ENCODE results near the gene OR51G2. TPM values are rescaled to one million over a fixed set of nuclear protein-coding genes. Genes with fewer than 3 reads are reported as not detected.
A peak's percentile ranks its signal among the peaks of the same experiment; 100 is the strongest.
"Not testable (repeated sequence)": the region's sequence is repeated elsewhere in the genome, so short reads cannot be mapped to it uniquely, and the experiment has no call there.

The OR51G2 gene, protein sequence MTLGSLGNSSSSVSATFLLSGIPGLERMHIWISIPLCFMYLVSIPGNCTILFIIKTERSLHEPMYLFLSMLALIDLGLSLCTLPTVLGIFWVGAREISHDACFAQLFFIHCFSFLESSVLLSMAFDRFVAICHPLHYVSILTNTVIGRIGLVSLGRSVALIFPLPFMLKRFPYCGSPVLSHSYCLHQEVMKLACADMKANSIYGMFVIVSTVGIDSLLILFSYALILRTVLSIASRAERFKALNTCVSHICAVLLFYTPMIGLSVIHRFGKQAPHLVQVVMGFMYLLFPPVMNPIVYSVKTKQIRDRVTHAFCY
- not detected for total RNA-seq

DNA sequence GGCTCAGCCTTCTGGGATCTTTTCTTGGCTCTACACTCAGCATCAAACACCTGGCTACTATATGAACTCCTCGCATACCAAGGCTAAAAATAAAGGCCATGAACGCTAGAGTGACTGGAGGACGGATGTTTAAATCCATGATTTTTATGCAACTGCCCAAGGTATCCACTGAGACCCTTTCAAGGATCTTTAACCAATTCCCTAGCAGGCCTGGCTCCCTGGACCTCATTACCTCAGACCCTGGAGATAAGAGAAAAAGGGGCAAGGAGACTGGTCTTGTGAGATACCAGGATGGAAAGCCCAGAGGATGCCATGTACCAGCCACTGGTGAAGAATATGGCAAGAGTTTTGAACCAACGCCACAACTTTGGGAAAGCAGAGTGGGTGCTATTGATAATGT lies at the start of gene OR51G2:
TSS of gene OR51G2 (minus strand) at position 101 of the 400 bp plus-strand sequence. CDS start 3,687 bp downstream, outside the sequence.
- no peak for DNase-seq

DNA sequence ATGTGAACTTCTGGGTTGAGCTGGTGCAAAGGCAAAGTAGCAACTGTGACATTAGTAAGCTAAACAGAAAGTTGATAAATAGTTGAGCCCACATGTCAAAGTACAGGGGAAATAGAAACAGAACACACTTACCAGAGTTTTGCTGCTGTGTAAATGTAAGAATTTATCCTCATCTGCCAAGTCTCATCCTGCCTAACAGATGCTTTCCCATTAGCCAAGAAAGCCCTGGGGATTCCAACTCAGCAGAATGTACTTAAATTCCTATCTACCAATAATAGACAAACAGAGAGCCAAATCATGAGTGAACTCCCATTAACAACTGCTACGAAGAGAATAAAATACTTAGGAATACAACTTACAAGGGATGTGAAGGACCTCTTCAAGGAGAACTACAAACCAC lies 43.7 kb upstream of the OR51G2 start:
- peak; percentile 37 for DNase-seq

DNA sequence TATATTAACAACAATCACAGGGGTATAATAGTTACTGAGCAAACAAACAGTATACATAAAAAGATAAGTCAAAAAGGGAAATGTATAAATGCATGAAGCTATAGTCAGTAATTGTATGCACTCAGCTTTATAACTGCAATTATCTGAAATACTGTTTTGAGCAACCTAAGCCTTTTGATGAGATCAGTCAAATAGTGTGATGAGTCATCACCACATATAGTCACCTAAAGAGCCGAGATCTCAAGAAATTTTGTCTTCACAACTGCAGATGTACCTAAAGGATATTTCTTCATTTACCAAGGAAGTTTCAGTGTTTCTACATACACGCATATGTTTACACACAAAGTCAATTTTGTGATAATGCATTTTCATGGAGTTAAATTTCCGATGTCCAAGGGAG lies 41.7 kb upstream of the OR51G2 start:
- DNase-seq = no peak

DNA sequence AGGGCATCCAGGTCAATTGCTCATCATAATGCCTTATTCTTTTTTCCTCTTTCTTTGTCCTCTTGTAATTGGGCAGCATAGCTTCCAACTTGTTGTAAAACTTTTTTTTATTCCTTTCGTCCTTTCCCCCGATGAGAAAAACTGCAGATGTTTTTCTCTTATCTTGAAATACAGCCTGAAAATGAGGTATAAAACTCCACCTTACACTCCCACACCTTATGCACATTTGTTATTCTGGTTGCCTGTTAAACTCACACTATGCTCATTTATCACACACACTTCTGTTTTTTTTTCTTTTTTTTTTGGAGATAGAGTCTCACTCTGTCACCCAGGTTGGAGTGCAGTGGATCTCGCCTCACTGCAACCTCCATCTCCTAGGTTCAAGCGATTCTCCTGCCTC lies 38.2 kb upstream of the OR51G2 start:
- DNase-seq = no peak

DNA sequence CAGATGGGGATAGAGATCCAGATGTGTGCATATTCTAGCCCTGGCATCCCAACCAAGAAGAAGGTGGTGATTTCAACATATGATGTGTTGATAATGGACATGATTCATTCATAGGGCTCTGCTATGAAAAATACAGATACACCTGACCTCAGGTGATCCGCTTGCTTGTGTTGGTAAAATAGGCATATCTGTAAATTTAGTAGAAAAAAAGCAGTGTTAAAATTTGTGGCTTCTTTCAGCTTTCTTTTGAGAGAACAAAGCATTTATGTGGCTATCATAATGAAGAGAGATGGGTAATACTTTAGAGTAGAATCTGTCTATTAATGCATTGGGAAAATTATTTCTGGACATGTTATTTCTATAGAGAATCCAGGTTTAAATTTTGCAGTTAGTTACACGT lies 36.5 kb upstream of the OR51G2 start, which contains the start of gene OR51A2:
TSS of gene OR51A2 (minus strand) at position 101 of the 400 bp plus-strand sequence. CDS start at position 101, 0 bp downstream.
- DNase-seq = not testable (repeated sequence)

DNA sequence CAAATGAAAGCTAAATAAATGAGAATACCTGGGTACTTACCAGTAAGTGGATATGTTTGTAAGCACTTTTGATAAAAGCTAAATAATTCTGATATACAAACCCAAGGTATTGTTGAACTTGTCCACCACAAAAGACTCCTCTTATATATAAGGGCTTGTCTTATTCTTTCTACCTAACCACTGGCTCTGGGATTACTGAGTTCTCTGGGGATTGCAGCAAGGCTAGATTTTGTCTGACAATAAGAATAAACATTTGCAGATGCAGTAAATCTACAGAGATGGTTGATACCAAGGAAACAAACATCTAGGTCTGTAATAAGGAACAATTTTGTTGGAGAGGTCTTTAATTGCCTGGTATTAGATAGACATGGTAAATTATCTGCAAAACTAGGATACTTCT lies 28.4 kb upstream of the OR51G2 start, which contains the start of gene OR51A4:
TSS of gene OR51A4 (minus strand) at position 101 of the 400 bp plus-strand sequence. CDS start 505 bp downstream, outside the sequence.
- DNase-seq = no peak

DNA sequence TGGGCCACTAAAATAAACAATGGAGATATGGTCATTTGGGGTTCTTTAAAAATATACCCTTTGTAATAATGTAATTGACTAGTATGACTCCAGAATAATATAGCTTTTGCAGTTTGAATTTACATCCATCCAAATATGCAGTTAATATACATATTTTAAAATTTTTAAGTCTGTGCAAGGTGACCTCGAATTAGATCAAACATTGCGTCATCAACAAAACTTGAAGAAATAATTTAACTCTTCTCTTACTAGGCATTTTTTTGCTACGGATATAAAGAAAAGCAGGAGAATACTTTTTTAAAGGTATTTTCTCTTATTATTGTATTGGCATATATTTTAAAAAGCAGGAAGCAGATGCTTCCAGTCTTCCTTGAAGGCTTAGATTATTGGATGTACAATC lies 17.6 kb upstream of the OR51G2 start:
- DNase-seq = no peak

DNA sequence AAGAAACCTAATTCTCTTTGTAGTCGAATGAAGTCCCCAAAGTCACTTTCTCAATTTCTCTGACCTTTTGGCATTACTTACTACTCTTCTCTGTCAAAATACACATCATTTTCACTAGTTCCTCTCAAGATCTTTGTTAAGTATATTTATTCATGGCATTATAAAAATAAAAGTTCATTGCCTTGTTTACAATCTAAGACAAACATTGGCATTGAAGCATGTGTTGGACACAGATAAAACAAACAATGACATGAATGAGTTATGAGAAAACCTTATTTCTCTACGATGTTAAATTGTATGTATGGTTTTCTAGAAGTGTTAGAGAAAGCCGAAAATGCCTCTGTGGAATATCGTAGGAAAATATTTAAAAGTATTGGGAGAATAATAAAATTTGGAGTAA lies 13.6 kb upstream of the OR51G2 start:
- no peak for DNase-seq

DNA sequence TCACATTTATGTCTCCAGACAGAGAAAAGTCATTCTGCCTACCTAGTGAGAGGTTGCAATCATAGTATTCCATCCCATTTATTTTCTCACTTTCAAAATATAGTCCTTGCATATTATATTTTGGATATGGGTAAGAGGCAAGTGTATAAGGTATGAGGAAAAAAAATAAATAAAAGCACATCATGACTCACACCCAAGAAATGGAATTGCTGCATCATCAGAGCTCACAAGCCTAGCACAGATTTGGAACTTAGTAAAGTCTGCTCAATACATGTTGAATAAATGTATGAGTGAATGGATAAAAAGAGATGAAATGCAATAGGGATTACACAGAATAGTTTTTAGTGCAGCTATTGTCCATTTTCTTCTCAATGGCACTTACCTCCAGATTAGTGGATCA lies 7.5 kb upstream of the OR51G2 start:
- DNase-seq = no peak

DNA sequence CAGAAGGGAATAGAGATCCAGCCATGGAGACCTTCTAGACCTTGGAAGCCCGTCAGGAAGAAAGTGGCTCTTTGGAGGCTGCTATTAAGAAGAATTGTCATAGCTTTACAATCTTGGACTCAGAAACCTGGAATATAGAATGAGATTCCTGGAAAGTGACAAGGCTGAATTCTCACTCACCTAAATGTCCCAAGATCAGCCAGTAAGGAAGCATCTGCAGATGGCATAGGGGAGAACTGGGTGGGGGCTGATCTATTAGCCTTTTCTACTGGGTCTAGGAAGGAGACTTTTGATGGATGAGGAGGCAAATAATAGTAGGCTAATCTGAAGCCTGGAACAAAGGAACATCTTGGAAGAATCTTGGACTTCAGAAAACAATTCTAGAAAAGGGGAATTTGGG lies 5.1 kb upstream of the OR51G2 start, which contains the start of gene OR51G1:
TSS of gene OR51G1 (minus strand) at position 101 of the 400 bp plus-strand sequence. CDS start at position 101, 0 bp downstream.
- no peak for DNase-seq

DNA sequence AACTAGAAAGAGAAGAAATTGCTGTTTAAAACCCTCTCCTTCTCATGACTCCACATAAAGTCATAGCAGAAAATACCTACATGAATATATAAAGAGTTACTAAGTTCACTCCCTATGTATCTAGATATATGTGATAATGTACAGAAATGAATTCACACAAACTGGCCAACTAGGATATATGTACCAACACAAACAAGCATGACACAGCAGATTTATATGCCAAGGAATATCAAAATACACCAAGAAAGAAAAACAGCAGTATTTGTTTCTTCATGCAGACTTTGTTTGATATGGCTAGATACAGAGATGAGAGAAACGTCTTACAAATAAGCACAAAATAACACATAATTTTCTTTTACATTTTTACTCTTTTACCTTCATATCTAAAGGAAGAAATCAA lies 3.2 kb upstream of the OR51G2 start:
- DNase-seq = no peak

DNA sequence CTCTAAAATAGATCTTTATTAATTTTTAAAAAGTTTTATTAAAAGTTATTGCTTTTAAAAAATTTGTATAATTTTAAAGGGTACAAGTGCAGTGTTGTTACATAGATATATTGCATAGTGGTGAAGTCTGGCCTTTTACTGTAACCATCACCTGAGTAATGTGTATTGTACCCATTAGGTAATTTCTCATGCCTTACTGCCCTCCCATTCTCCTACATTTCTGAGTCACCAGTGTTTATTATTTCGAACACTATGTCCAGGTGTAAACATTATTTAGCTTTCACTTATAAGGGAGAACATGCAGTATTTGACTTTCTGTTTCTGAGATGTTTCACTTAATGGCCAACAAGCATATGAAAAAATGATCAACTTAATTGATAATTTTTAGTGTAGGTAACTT lies 2.6 kb upstream of the OR51G2 start:
- no peak for DNase-seq

DNA sequence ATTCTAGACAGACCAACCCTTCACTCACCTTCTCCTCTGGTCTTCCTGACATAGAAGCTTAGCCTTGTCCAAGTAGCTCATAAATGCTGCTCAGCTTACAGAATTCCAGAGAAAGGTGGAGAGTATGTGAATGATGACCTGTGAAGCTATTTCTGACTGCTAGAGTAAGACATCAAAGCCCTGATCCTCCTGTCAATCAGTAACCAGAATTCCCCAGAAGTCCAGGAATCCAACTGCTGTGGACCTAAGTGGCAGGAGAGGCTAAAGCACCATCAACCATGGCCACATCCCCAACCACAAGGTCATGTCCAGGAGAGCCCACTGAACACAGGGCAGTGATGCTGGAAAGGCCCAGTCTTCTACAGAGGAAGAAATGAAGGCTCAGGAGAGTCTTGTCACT lies 2.6 kb downstream of the OR51G2 start:
- DNase-seq = no peak

DNA sequence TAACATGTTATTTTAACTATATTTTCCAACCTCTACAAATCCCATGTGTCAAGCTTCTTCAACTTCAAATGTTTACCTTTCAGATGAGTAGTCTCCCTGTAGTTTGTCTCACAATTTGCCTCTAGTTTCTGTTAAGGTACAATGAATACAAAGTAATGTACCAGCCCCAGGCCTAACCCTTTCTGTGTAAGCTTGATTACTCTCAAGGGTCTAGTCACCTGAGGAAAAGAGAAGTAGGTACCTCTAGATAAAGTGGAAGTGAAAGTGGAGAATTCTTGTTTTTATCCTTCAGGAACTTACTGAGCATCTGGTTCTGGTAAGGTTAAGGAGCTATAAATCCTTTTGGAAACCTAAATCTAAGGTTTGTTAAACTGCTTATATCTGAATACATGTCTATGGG lies 15.7 kb downstream of the OR51G2 start, which contains the start of gene OR51A7:
TSS of gene OR51A7 (plus strand) at position 300 of the 400 bp plus-strand sequence. CDS start 3,587 bp downstream, outside the sequence.
- no peak for DNase-seq

DNA sequence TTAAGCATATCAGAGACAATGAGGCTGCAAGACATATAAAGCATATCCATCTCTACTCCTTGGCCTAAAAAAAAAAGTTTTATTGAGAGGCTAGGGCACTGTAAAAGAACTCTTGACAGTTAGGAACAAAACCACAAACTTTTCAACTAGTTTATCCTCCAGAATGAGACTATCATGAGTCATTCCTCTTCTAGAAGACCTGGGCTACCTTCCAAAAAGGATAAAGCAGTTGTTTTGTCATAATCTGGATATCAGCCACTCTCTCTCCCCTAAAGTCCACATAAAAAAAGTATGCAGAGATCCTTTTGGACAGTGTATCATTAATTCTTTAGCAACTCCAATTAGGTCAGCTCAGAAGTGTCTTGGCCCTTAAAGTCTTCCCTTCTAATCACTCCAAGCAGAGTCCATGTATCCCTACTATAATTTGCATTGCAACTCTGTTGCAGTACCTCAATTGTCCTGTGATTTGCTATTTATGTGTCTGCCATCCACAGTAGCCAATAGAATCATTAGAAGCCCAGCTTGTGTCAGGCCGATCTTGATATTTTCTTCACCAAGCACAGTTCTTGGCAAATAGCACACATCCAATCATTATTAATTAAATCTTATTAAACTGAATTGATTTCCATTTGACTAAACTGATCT lies 27.0 kb downstream of the OR51G2 start:
- no peak for DNase-seq

DNA sequence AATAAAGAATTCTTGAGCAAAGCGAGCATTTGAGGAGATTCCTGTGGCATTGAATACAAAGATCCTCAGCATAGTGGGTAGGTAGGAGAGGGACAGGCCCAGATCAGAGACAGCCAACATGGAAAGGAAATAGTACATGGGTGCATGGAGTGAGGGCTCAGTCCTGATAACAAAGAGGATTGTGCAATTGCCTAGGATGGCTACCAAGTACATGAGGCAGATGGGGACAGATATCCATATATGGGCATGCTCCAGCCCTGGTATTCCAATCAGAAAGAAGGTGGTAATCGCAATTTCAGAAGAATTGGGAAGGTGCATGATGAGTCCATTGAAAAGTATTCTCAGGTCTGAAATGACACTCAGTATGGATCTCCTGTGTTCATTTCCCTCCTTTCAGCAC lies 28.9 kb downstream of the OR51G2 start:
- no peak for DNase-seq

DNA sequence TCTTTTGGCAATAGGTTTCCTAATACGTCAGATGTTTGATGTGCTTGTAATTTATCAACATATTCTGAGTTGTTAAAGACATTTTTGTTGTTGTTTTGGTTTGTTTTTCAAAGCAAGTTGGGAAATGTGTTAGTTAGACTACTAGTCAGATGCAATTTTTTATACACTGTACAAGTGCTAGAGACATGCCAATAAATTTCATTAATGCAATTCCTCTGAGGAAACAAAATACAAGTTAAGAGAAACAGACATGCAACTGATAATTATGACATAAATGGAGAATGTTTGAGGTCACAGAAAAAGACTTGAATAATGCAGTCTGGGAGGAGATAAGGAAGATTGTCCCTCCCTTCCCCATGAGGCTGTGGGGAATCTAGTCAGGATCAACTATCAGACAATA lies 31.6 kb downstream of the OR51G2 start:
- DNase-seq = no peak

DNA sequence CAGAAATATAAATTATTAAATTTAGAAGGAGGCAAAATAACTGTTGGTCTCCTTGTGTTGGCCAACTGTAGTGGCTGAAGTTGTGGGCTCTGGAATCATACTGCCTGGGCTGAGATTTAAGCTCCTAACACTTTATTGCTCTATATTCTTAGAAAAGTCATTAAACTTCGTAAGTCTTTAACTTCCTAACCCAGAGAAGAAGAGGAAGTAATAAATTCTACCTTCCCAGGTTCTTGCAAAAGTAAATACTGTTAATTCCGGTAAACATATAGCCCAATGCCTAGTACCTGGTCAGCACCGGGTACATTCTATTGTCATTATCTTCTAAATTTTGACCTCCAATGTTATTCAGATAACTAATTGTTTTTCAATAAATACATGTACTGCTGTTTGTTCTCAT lies 33.0 kb downstream of the OR51G2 start:
- no peak for DNase-seq

DNA sequence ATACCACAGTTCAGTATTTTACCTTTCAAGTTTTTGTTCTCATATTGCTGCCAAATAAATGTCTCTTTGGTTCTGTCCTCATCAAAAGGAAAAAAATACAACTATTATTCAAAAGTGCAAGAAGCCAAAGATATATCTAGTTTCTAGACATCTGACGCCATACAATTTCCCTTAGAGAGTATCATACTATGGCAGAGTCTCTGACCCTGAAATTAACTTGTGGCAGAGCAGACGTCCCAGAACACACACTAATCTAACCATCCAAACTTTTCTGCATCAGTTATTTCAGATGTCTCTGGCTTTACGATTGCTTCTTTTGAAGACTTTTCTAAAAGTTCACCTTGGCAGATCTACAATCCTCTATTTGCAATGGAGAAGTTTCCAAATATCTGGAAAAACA lies 34.8 kb downstream of the OR51G2 start:
- no peak for DNase-seq

DNA sequence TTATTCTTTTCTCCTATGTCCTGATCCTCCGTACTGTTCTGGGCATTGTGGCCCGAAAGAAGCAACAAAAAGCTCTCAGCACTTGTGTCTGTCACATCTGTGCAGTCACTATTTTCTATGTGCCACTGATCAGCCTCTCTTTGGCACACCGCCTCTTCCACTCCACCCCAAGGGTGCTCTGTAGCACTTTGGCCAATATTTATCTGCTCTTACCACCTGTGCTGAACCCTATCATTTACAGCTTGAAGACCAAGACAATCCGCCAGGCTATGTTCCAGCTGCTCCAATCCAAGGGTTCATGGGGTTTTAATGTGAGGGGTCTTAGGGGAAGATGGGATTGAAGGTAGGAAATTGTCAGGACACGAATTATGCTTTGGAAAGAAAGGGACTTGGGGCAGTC lies 36.6 kb downstream of the OR51G2 start:
- no peak for DNase-seq

DNA sequence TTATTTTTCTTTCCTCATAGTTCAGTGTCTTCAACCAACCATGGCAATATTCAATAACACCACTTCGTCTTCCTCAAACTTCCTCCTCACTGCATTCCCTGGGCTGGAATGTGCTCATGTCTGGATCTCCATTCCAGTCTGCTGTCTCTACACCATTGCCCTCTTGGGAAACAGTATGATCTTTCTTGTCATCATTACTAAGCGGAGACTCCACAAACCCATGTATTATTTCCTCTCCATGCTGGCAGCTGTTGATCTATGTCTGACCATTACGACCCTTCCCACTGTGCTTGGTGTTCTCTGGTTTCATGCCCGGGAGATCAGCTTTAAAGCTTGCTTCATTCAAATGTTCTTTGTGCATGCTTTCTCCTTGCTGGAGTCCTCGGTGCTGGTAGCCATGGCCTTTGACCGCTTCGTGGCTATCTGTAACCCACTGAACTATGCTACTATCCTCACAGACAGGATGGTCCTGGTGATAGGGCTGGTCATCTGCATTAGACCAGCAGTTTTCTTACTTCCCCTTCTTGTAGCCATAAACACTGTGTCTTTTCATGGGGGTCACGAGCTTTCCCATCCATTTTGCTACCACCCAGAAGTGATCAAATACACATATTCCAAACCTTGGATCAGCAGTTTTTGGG lies 37.2 kb downstream of the OR51G2 start, which contains the start of gene OR51T1:
TSS of gene OR51T1 (plus strand) at position 41 of the 641 bp plus-strand sequence. CDS start at position 41, 0 bp downstream.
- no peak for DNase-seq

DNA sequence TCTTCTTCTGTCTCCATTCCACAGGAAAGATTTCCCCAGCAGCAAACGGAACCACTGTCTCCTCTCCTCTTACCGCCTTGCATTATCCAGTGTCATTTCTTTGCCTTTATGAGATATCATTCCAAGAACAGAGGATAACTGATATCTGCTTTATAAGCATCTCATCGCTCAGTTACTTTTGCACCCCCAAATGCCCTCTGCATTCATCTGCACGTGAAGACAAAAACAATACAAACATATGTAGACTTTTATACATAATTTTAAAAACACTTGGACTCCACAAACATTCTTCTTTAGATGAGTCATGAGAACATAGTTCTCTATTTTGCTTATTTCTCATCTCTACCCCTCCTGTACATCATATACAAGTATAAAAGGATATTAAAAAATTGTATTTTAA lies 38.0 kb downstream of the OR51G2 start:
- DNase-seq = no peak

DNA sequence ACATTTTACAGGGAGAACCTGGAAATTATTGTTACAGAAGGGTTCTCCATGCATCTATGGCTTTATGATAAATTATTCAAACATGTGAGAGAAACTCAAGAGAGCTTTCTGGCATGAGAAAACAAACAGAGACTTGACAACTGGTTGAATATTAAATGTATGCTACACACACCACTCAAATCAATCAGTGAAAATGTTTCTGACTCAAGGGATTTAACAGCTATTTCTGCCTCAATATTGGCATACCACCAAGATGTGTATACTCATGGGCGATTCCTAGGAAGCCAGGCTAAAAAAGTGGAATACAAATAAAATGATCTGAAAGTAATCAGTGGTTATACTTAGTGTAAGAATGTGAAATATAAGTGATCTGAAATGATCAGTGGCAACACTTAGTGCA lies 53.3 kb downstream of the OR51G2 start:
- no peak for DNase-seq
